GM21367 (cell line): ENCODE results near the gene HBA1.
"Not testable (repeated sequence)": the region's sequence is repeated elsewhere in the genome, so short reads cannot be mapped to it uniquely, and the experiment has no call there.

Experiments used
- ATAC-seq: cut with Tn5 transposase; IDR thresholded peaks from one replicate; pipeline ENCODE4 v1.9.1; 2021; ENCODE audit not compliant: unreplicated experiment

The HBA1 gene

DNA sequence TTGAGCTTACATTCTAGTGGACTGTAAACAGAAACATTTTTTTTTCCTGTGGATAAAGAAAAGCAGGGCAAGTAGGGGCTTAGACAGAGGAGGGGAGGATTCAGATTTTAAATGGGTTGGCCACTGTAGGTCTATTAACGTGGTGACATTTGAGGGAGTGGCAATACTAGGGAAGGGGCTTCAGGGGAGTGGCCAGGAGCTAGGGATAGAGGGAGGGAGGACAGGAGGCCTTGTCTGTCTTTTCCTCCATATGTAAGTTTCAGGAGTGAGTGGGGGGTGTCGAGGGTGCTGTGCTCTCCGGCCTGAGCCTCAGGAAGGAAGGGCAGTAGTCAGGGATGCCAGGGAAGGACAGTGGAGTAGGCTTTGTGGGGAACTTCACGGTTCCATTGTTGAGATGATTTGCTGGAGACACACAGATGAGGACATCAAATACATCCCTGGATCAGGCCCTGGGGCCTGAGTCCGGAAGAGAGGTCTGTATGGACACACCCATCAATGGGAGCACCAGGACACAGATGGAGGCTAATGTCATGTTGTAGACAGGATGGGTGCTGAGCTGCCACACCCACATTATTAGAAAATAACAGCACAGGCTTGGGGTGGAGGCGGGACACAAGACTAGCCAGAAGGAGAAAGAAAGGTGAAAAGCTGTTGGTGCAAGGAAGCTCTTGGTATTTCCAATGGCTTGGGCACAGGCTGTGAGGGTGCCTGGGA, 17.2 kb upstream of the HBA1 start:
- no peak for ATAC-seq

DNA sequence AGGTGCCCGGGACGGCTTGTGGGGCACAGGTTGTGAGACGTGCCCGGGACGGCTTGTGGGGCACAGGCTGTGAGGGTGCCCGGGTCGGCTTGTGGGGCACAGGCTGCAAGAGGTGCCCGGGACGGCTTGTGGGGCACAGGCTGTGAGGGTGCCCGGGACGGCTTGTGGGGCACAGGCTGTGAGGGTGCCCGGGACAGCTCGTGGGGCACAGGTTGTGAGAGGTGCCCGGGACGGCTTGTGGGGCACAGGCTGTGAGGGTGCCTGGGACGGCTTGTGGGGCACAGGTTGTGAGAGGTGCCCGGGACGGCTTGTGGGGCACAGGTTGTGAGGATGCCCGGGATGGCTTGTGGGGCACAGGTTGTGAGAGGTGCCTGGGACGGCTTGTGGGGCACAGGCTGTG, 16.2 kb upstream of the HBA1 start:
- ATAC-seq = not testable (repeated sequence)

DNA sequence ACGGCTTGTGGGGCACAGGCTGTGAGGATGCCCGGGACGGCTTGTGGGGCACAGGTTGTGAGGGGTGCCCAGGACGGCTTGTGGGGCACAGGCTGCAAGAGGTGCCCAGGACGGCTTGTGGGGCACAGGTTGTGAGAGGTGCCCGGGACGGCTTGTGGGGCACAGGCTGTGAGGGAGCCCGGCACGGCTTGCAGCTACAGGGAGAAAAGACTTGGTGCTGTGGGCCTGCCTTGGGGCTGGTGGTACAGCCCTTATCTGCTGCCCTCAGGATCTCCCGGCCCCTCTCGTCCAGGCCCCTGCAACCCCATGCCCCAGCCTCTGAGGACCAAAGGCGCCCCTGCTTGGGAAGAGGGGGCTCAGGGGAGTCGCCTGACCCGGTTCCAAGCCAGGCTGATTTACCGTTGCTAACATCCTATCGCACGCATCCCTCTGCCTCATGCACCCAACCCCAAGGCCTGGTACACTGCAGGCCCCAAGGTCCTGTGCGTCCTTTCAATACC, 15.7 kb upstream of the HBA1 start:
- no peak for ATAC-seq

DNA sequence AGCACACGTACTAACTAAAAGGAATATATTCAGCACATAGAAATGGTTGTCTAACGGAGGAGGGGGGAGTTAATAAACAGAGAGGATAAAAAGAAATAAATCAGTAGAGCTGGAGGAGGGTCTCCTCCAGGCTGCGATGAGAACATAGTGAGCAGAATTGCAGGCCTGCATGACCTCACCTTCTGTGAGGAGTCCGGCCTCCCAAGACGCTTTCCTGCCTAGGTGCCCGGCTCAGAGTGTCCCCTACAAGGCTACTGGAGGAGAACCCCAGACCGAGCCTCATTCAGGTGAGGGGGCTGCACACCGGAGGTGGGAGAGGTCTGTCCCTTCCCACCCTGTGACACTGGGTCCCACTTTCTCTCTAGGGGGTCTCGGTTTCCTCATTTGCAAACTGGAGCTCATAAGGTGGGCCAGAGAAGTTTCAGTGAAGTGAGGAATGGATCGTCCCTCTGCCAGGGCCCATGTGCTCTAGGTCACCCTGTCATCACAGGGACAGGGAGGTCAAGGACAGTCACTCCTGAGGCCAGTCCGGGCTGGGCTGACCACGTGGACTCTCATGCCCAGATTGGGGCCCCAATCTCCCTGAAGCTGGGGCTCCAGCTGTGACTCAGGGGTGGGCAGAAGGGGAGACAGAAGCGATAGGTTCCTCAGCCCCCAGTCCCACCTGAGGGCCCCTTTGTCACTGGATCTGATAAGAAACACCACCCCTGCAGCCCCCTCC, 14.0 kb upstream of the HBA1 start:
- no peak for ATAC-seq

DNA sequence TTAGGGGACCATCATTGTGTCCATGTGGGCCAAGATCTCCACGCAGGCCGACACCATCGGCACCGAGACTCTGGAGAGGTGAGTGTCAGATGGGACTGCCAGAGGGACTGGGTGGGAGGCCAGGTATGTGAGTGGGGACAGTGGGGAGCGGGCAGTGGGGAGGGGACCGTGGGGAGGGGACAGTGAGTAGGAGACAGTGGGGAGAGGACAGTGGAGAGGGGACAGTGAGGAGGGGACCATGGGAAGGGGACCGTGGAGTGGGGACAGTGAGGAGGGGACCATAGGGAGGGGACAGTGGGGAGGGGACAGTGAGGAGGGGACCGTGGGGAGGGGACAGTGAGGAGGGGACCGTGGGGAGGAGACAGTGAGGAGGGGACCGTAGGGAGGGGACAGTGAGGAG, 13.3 kb upstream of the HBA1 start:
- ATAC-seq = not testable (repeated sequence)

DNA sequence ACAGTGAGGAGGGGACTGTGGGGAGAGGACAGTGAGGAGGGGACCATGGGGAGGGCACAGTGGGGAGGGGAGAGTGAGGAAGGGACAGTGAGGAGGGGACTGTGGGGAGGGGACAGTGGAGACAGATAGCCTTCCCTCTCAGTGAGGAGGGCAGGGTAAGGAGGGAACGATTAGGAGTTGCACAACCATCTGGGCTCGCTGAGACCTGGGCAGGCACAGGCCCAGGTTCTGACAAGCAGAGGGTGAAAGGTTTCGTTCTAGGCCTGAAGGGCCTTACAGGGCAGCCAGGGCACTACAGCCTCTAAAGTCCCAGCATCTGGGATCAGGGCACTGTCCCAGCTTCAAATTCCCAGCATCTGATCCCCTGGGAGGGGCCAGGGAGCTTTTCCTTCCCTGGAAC, 12.8 kb upstream of the HBA1 start:
- not testable (repeated sequence) for ATAC-seq

DNA sequence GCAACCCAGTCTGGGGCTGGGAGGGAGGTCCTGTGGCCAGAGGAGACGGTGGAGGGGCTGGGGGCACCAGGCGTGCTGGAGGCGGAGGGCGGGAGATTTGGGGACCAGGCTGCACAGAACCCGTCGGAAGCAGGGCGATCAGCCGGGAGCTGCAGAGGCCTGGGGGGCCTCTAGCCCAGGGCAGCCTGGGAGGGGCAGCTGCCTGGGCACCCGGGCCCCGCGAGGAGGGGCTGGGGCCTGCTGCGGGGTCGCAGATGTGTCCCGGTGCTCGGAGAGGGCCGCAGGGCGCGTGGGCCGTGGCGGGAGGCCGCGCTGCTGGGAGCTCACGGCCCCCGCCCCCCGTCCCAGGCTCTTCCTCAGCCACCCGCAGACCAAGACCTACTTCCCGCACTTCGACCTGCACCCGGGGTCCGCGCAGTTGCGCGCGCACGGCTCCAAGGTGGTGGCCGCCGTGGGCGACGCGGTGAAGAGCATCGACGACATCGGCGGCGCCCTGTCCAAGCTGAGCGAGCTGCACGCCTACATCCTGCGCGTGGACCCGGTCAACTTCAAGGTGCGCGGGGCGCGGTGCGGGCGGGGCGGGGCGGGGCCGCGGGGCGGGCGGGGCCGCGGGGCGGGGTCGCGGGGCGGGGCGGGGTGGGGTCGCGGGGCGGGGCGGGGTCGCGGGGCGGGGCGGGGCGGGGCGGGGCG, 12.2 kb upstream of the HBA1 start:
- not testable (repeated sequence) for ATAC-seq

DNA sequence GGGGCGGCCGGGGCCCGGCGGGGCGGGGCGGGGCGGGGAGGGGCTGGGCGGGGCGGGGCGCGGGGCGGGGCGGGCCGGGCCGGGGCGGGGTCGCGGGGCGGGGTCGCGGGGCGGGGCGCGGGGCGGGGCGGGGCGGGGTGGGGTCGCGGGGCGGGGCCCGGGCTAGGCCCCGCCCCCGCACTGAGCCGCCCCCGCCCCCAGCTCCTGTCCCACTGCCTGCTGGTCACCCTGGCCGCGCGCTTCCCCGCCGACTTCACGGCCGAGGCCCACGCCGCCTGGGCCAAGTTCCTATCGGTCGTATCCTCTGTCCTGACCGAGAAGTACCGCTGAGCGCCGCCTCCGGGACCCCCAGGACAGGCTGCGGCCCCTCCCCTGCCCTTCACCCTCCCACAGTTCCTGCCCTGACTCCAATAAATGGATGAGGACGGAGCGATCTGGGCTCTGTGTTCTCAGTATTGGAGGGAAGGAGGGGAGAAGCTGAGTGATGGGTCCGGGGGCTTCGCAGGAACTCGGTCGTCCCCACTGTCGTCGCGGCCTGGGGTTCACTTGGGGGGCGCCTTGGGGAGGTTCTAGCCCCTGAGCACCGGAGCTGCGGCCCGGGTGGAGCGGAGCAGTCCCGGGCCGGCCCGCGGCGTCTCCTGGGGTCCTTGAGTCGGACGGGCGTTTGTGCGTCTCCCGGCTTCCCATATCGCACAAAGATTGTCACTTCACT, 11.5 kb upstream of the HBA1 start:
- ATAC-seq = no peak

DNA sequence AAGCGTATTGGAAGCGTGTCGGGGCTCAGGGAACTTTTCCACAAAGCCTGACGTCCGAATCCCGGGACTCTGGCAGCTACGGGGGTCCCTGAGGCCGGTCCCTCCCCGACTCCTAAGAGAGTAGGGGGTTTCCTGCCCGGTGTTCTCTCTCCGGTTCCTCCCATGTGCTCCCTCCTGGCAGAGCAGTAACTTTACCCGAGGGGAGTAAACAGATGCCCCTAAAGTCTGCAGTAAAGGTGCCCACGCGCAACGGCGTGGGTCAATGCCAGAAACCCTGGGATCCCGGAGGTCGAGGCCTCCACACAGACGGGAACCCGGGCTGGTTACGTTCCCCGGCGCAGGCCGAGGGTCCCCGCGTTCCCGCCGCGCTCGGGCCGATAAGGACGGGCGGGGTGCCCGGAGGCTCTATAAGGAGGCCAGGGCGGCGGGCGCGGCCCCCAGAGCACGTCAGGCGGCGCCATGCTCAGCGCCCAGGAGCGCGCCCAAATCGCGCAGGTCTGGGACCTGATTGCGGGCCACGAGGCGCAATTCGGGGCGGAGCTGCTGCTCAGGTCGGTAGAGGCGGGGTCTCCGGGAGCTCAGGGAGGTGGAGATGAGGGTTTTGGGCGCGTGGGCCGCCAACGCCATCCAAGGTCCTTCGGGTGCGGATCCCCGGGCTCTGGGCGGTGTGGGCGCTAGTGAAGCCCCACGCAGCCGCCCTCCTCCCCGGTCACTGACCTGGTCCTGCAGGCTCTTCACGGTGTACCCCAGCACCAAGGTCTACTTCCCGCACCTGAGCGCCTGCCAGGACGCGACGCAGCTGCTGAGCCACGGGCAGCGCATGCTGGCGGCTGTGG, 10.7 kb upstream of the HBA1 start, which contains the start of gene HBM:
Gene HBM, plus strand, starts transcription at position 440 of the 836 bp plus-strand sequence. Its CDS starts 20 bp downstream, at position 460.
- no peak for ATAC-seq

DNA sequence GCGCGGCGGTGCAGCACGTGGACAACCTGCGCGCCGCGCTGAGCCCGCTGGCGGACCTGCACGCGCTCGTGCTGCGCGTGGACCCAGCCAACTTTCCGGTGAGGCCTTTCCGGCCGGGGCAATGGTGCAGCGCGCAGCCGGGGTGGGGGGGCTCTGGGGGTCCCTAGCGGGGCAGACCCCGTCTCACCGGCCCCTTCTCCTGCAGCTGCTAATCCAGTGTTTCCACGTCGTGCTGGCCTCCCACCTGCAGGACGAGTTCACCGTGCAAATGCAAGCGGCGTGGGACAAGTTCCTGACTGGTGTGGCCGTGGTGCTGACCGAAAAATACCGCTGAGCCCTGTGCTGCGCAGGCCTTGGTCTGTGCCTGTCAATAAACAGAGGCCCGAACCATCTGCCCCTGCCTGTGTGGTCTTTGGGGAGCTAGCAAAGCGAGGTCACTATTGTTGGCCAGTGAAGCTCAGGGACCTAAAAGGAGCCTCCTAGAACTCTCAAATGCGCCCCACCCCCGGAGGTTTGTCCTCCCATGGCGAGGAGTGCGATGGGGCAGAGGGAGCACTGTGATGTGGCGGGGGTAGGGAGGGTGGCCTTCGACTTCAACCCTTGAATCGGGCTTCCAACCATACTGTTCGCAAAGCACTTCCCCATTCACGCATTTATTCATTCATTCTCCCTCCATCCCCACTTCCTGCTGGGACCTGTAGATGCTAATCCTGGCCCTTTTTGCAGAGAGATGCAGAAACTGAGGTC, 9.9 kb upstream of the HBA1 start:
- ATAC-seq = no peak

DNA sequence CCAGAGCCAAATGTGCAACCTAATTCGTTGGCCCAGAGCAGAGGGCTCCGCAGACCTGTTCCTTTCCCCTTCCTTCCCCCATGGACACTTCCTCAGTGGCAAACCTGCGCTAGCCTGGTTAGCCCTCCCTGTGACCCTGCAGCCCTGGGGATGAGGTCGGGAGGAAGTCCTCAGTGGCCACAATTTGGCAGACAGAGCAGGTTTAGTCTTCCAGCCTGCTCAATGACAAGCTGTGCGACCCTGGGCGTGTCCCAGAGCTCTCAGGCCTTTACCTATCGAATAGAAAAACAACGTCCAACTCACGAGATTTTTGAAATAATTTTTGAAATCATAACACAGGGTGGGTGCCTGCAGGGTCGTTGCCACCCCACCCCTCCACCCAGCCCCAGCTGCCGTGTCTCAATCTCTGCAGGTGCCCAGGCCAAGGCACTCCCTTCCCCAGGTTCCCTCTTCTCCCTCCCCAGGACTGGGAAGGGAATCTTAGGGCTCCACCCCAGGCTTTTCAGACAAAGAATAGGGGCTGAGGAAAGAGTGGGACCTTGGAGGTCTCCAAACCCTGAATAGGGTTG, 9.3 kb upstream of the HBA1 start:
- no peak for ATAC-seq

DNA sequence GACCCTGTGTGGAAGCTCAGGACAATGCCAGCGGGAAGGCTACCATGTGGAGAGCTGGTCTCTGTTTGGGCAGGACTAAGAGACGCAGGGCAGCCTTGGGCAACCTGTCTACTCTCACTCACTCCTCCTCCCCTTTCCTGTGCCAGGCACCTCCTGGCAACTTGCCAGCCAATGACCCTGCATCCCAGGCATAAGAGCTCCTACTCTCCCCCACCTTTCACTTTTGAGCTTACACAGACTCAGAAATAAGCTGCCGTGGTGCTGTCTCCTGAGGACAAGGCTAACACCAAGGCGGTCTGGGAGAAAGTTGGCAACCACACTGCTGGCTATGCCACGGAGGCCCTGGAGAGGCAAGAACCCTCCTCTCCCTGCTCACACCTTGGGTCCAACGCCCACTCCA, 8.1 kb upstream of the HBA1 start:
- ATAC-seq = no peak

DNA sequence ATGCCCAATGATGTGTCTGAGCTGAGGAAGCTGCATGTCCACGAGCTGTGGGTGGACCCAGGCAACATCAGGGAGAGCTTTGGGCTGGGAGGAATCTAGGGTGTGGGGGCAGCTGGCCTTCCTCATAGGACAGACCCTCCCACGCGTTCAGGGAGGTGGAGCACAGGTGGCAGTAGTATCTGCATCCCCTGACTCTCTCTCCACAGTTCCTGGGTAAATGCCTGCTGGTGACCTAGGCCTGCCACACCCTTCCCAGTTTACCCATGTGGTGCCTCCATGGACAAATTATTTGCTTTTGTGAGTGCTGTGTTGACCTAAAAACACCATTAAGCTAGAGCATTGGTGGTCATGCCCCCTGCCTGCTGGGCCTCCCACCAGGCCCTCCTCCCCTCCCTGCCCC, 7.5 kb upstream of the HBA1 start:
- ATAC-seq = no peak

DNA sequence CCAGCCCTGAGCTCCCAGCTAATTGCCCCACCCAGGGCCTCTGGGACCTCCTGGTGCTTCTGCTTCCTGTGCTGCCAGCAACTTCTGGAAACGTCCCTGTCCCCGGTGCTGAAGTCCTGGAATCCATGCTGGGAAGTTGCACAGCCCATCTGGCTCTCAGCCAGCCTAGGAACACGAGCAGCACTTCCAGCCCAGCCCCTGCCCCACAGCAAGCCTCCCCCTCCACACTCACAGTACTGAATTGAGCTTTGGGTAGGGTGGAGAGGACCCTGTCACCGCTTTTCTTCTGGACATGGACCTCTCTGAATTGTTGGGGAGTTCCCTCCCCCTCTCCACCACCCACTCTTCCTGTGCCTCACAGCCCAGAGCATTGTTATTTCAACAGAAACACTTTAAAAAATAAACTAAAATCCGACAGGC, 6.4 kb upstream of the HBA1 start:
- ATAC-seq = not testable (repeated sequence)

DNA sequence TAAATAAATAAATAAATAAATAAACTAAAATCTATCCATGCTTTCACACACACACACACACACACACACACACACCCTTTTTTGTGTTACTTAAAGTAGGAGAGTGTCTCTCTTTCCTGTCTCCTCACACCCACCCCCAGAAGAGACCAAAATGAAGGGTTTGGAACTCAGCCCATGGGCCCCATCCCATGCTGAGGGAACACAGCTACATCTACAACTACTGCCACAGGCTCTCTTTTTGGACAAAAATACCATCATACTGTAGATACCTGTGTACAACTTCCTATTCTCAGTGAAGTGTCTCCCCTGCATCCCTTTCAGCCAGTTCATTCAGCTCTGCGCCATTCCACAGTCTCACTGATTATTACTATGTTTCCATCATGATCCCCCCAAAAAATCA, 5.7 kb upstream of the HBA1 start:
- no peak for ATAC-seq

DNA sequence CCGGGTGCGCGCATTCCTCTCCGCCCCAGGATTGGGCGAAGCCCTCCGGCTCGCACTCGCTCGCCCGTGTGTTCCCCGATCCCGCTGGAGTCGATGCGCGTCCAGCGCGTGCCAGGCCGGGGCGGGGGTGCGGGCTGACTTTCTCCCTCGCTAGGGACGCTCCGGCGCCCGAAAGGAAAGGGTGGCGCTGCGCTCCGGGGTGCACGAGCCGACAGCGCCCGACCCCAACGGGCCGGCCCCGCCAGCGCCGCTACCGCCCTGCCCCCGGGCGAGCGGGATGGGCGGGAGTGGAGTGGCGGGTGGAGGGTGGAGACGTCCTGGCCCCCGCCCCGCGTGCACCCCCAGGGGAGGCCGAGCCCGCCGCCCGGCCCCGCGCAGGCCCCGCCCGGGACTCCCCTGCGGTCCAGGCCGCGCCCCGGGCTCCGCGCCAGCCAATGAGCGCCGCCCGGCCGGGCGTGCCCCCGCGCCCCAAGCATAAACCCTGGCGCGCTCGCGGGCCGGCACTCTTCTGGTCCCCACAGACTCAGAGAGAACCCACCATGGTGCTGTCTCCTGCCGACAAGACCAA, 4.0 kb upstream of the HBA1 start, which contains the start of gene HBA2:
Gene HBA2, plus strand, starts transcription at position 503 of the 568 bp plus-strand sequence. Its CDS starts 37 bp downstream, at position 540.
- ATAC-seq = not testable (repeated sequence)

DNA sequence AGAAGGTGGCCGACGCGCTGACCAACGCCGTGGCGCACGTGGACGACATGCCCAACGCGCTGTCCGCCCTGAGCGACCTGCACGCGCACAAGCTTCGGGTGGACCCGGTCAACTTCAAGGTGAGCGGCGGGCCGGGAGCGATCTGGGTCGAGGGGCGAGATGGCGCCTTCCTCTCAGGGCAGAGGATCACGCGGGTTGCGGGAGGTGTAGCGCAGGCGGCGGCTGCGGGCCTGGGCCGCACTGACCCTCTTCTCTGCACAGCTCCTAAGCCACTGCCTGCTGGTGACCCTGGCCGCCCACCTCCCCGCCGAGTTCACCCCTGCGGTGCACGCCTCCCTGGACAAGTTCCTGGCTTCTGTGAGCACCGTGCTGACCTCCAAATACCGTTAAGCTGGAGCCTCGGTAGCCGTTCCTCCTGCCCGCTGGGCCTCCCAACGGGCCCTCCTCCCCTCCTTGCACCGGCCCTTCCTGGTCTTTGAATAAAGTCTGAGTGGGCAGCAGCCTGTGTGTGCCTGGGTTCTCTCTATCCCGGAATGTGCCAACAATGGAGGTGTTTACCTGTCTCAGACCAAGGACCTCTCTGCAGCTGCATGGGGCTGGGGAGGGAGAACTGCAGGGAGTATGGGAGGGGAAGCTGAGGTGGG, 3.1 kb upstream of the HBA1 start:
- ATAC-seq = not testable (repeated sequence)
